B cell (primary cell): ENCODE measurements around the gene CASK. TPM values are rescaled to one million over a fixed set of nuclear protein-coding genes. Genes with fewer than 3 reads are reported as not detected.

Source experiments
- ATAC-seq: fragments of 200-7000 bp; cut with Tn5 transposase; one replicate; pipeline ENCODE4 v1.10.0; 2021; ENCODE audit warnings: low read depth, mild to moderate bottlenecking, moderate number of reproducible peaks, moderate library complexity
- CTCF ChIA-PET: fragments of 350-600 bp; sonication (Branson Sonifier 250); formaldehyde crosslinking; loops from one replicate; lab custom pipeline; 2021; ENCODE audit warnings: antibody characterized with exemption, inconsistent platforms; lab: Charles Lee
- POLR2A ChIA-PET: fragments of 350-600 bp; sonication (Branson Sonifier 250); formaldehyde crosslinking; loops from one replicate; lab custom pipeline; 2021; ENCODE audit warnings: antibody characterized with exemption; lab: Charles Lee
- DNase-seq: peaks from one replicate; pipeline ENCODE4 v3.0.0; 2013
- H2AFZ ChIP-seq: 2 replicates; pipeline ENCODE4 v1.6.1; 2012; ENCODE audit warnings: mild to moderate bottlenecking, low read depth, low read length; ENCODE audit not compliant: insufficient read depth, poor library complexity, severe bottlenecking
- H3K27ac ChIP-seq, 2 donors: 1 replicate in 1 of 2; 2 replicates in 1 of 2; pipeline ENCODE4 v1.5.1; 2012 to 2013; ENCODE audit warnings: low read length in 2 of 2, mild to moderate bottlenecking in 2 of 2, moderate library complexity in 1 of 2
- H3K27me3 ChIP-seq, 4 experiments: fragments of 200-600 bp in 1 of 4; sonication (generic) in 1 of 4; replicated peaks in 1 of 4; 1 replicate in 2 of 4; 2 replicates in 2 of 4; pipeline versions ENCODE4 v1.6.1 to v1.7.0; 2013 to 2016; ENCODE audit warnings: low read length in 3 of 4, mild to moderate bottlenecking in 2 of 4, mixed read lengths in 1 of 4, moderate library complexity in 1 of 4; ENCODE audit not compliant: insufficient read depth in 4 of 4, control insufficient read depth in 3 of 4; ENCODE audit errors: control extremely low read depth in 1 of 4
- H3K36me3 ChIP-seq, 2 experiments: replicated peaks in 1 of 2; 1 replicate in 1 of 2; 2 replicates in 1 of 2; pipeline versions ENCODE4 v1.6.1 to v1.7.1; 2013; ENCODE audit warnings: low read length in 1 of 2; ENCODE audit not compliant: insufficient read depth in 2 of 2, control insufficient read depth in 1 of 2; ENCODE audit errors: control extremely low read depth in 1 of 2, extremely low read depth in 1 of 2
- H3K4me1 ChIP-seq, 2 donors: fragments of 200-600 bp in 1 of 2; sonication (generic) in 1 of 2; 1 replicate in 1 of 2; 2 replicates in 1 of 2; pipeline versions ENCODE4 v1.5.1 to v1.6.1; 2013 to 2017; ENCODE audit warnings: low read length in 2 of 2; ENCODE audit not compliant: control insufficient read depth in 2 of 2, insufficient read depth in 2 of 2
- H3K4me2 ChIP-seq: replicated peaks from 2 replicates; pipeline ENCODE3; 2012; ENCODE audit warnings: mild to moderate bottlenecking, low read depth, low read length; ENCODE audit not compliant: poor library complexity, severe bottlenecking
- H3K4me3 ChIP-seq, 5 experiments: fragments of 200-600 bp in 1 of 5; sonication (generic) in 1 of 5; 1 replicate in 3 of 5; 2 replicates in 2 of 5; pipeline versions ENCODE4 v1.5.1 to v1.7.0; 2011 to 2016; ENCODE audit warnings: low read length in 4 of 5, mild to moderate bottlenecking in 4 of 5, low read depth in 2 of 5, control low read depth in 1 of 5, moderate library complexity in 1 of 5; ENCODE audit not compliant: insufficient read depth in 1 of 5; ENCODE audit errors: control extremely low read depth in 1 of 5, extremely low read depth in 1 of 5
- H3K79me2 ChIP-seq: fragments of 200-600 bp; sonication (generic); one replicate; pipeline ENCODE4 v1.6.0; 2016; ENCODE audit warnings: low read length; ENCODE audit not compliant: control insufficient read depth, insufficient read depth
- H3K9ac ChIP-seq: fragments of 200-600 bp; sonication (generic); 2 replicates; pipeline ENCODE4 v1.6.1; 2017; ENCODE audit warnings: mild to moderate bottlenecking, low read length, moderate library complexity
- H3K9me3 ChIP-seq, 3 donors: one replicate each; pipeline versions ENCODE4 v1.6.1 to v1.7.1; 2013; ENCODE audit warnings: low read length in 2 of 3; ENCODE audit not compliant: control insufficient read depth in 2 of 3, insufficient read depth in 1 of 3; ENCODE audit errors: control extremely low read depth in 1 of 3
- H4K20me1 ChIP-seq: 2 replicates; pipeline ENCODE4 v1.6.0; 2012; ENCODE audit warnings: mild to moderate bottlenecking, low read length; ENCODE audit not compliant: insufficient read depth, control insufficient read depth, poor library complexity, severe bottlenecking
- H3K27ac Mint-ChIP-seq: one replicate; pipeline ENCODE4 v1.8.0; 2021; ENCODE audit warnings: mixed read lengths
- H3K27me3 Mint-ChIP-seq: one replicate; pipeline ENCODE4 v1.8.0; 2021; ENCODE audit warnings: mixed read lengths
- H3K4me1 Mint-ChIP-seq: one replicate; pipeline ENCODE4 v1.8.0; 2021; ENCODE audit warnings: mixed read lengths
- H3K4me3 Mint-ChIP-seq: one replicate; pipeline ENCODE4 v1.8.0; 2021; ENCODE audit warnings: mixed read lengths
- H3K9me3 Mint-ChIP-seq: one replicate; pipeline ENCODE4 v1.8.0; 2022; ENCODE audit warnings: mixed read lengths; ENCODE audit not compliant: insufficient read depth
- CTCF ChIP-seq: fragments of 200-600 bp; IDR thresholded peaks from one replicate; pipeline ENCODE4 v1.8.0; 2022; ENCODE audit warnings: antibody characterized with exemption, mild to moderate bottlenecking
- EZH2 ChIP-seq: IDR thresholded peaks from 2 replicates; pipeline ENCODE4 v1.6.1; 2012; ENCODE audit warnings: borderline replicate concordance, low read depth, mild to moderate bottlenecking, moderate library complexity, low read length; ENCODE audit not compliant: insufficient read depth, poor library complexity, severe bottlenecking
- WGBS: methylation state at CpG from one replicate; pipeline ENCODE4 v1.1.5; 2013; ENCODE audit warnings: missing lambda C conversion rate; ENCODE audit not compliant: insufficient coverage; 5-methylcytosine and 5-hydroxymethylcytosine counted together
- intact Hi-C: fragments of 100-400 bp; cut with micrococcal nuclease; formaldehyde crosslinking; loops from one replicate; pipeline ENCODE4 v1.10.0; 2022
- polyA plus RNA-seq: library from polyadenylated mRNA; depleted of rRNA; stranded (reverse); fragments of >200 nt; gene quantifications from 2 replicates; pipeline ENCODE4 v1.2.3, GENCODE V29; 2012
- total RNA-seq, 2 donors: library from RNA; stranded (reverse); fragments of 120-200 nt in 1 of 2; gene quantifications; 1 replicate in 1 of 2; 2 replicates in 1 of 2; pipeline versions ENCODE4 v1.2.3 to v1.2.4, GENCODE V29; 2013 to 2022

The CASK gene
- total and polyA plus RNA-seq, 2 donors (not counting 1 experiment from before 2014, with no cell fraction given), result 14.2 to 50.4 TPM

GRCh38 chrX:41875142-41875541 lies 48.2 kb downstream of the CASK start:
- Histone ChIP-seq H2AFZ (no peak overlapping the region), H3K4me1 (peaks cover 4 to 5% of the 10 kb centered on the region in 2 donors), H3K36me3 (no peaks in the 10 kb centered on the region), H3K4me3 (no peak overlapping the region), H3K9ac (no peak overlapping the region), H3K79me2 (peaks cover 10% of the 10 kb centered on the region), H3K9me3 (no peaks in the 10 kb centered on the region), H3K27ac (no peak overlapping the region), H3K4me2 (no peak overlapping the region), H4K20me1 (no peaks in the 10 kb centered on the region), H3K27me3 (no peaks in the 10 kb centered on the region)
- Mint-ChIP-seq H3K4me3 (no peak overlapping the region), H3K27me3 (no peaks in the 10 kb centered on the region), H3K27ac (no peak overlapping the region), H3K9me3 (no peaks in the 10 kb centered on the region), H3K4me1 (peaks cover 32% of the 10 kb centered on the region)
- ChIA-PET CTCF (no interaction called here), POLR2A (no interaction called here)
- intact Hi-C loops, result no loop called here
- no peak for TF ChIP-seq CTCF
- no peak for TF ChIP-seq EZH2
- ATAC-seq (no peak), DNase-seq (no peak)
- 100% methylated on average over 1 of the region's 1 CpG for WGBS

GRCh38 chrX:41870719-41871151 lies 52.6 kb downstream of the CASK start:
- TF ChIP-seq CTCF, result no peak
- no peak for TF ChIP-seq EZH2
- H2AFZ ChIP-seq, result no peak overlapping the region
- H3K27me3 Mint-ChIP-seq, result no peaks in the 10 kb centered on the region
- H3K79me2 ChIP-seq, result peaks cover 13% of the 10 kb centered on the region
- peaks cover 7 to 20% of the 10 kb centered on the region in 2 donors for H3K4me1 ChIP-seq
- H3K36me3 ChIP-seq, result no peaks in the 10 kb centered on the region
- no peaks in the 10 kb centered on the region for H3K9me3 ChIP-seq
- ATAC-seq (no peak), DNase-seq (no peak)
- H3K27ac ChIP-seq, result no peak overlapping the region
- intact Hi-C loops, result no loop called here
- H3K4me3 ChIP-seq, result no peak overlapping the region
- no peak overlapping the region for H3K9ac ChIP-seq
- H3K9me3 Mint-ChIP-seq, result peaks cover 2% of the 10 kb centered on the region
- H3K27ac Mint-ChIP-seq, result no peak overlapping the region
- no peaks in the 10 kb centered on the region for H4K20me1 ChIP-seq
- H3K4me2 ChIP-seq, result no peak overlapping the region
- WGBS, result no CpG with 5 or more reads among the region's 2 CpGs
- CTCF ChIA-PET, result no interaction called here
- peaks cover 40% of the 10 kb centered on the region for H3K4me1 Mint-ChIP-seq
- POLR2A ChIA-PET, result no interaction called here
- no peaks in the 10 kb centered on the region for H3K27me3 ChIP-seq
- no peak overlapping the region for H3K4me3 Mint-ChIP-seq
